ENCODE results near the gene ATP1B1. TPM values are rescaled to one million over a fixed set of nuclear protein-coding genes. Genes with fewer than 3 reads are reported as not detected.

The ATP1B1 gene
- total RNA-seq, 1 experiment from 2014 or later = 20.2 TPM

GRCh38 chr1:169086603-169087455, 19.7 kb upstream of the ATP1B1 start:
- ChIA-PET CTCF (no interaction called here), POLR2A (ENCODE audit: low non-redundant PET) (no interaction called here)
- intact Hi-C loops (cut with micrococcal nuclease; ENCODE audit: unreplicated experiment) = no loop called here
- Histone ChIP-seq H3K9me3 (ENCODE audit: low read depth, low read length, poor library complexity, severe bottlenecking) (no peaks in the 10 kb centered on the region), H3K27me3 (replicated peaks; ENCODE audit: insufficient read depth, low read depth, low read length, poor library complexity) (no peaks in the 10 kb centered on the region), H3K4me3 (ENCODE audit: low read depth, low read length, poor library complexity, severe bottlenecking) (no peak overlapping the region), H3K27ac (ENCODE audit: low read depth, low read length, poor library complexity, severe bottlenecking) (no peak overlapping the region), H3K36me3 (ENCODE audit: insufficient read depth, low read length, poor library complexity, severe bottlenecking) (no peaks in the 10 kb centered on the region), H3K4me1 (ENCODE audit: insufficient read depth, low read length, poor library complexity, severe bottlenecking) (no peaks in the 10 kb centered on the region)
- no TSS peak for BruUV-seq (replicated peaks)
- TF ChIP-seq EZH2 (IDR thresholded peaks at IDR 0.05; ENCODE audit: borderline replicate concordance, low read depth, low read length, poor library complexity, severe bottlenecking) = no peak
- TF ChIP-seq CTCF (conservative IDR thresholded peaks at IDR 0.05; ENCODE audit: low read depth, low read length) = no peak
- DNase-seq (ENCODE audit: low spot score) = no peak

GRCh38 chr1:169087876-169088275, 18.6 kb upstream of the ATP1B1 start:
- ChIA-PET POLR2A (ENCODE audit: low non-redundant PET) (no interaction called here), CTCF (no interaction called here)
- intact Hi-C loops (cut with micrococcal nuclease; ENCODE audit: unreplicated experiment) = no loop called here
- no peaks in the 10 kb centered on the region for H3K27me3 ChIP-seq (replicated peaks; ENCODE audit: insufficient read depth, low read depth, low read length, poor library complexity)
- DNase-seq (ENCODE audit: low spot score) = no peak
- H3K9me3 ChIP-seq (ENCODE audit: low read depth, low read length, poor library complexity, severe bottlenecking) = no peaks in the 10 kb centered on the region
- TF ChIP-seq CTCF (conservative IDR thresholded peaks at IDR 0.05; ENCODE audit: low read depth, low read length) (no peak), EZH2 (IDR thresholded peaks at IDR 0.05; ENCODE audit: borderline replicate concordance, low read depth, low read length, poor library complexity, severe bottlenecking) (no peak)
- H3K36me3 ChIP-seq (ENCODE audit: insufficient read depth, low read length, poor library complexity, severe bottlenecking) = no peaks in the 10 kb centered on the region
- H3K27ac ChIP-seq (ENCODE audit: low read depth, low read length, poor library complexity, severe bottlenecking) = no peak overlapping the region
- no TSS peak for BruUV-seq (replicated peaks)
- no peaks in the 10 kb centered on the region for H3K4me1 ChIP-seq (ENCODE audit: insufficient read depth, low read length, poor library complexity, severe bottlenecking)
- no peak overlapping the region for H3K4me3 ChIP-seq (ENCODE audit: low read depth, low read length, poor library complexity, severe bottlenecking)

DNA sequence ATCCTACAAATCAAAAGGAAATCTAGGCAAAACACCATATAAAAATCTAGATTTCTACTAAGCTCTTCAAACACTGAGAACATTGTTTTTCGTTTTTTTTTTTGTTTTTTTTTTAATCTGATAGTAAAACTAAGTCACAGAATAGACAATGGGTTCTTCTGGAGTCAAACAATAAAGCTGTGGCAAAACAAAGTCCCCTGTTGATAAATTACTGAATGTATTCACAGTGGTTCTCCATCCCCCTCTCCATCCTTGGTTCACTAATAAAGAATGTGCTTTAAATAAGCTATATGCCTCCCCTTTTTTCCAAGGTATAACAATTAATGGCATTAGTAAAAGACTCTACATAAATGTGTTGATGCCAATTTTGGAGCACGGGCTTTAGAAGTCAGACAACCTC, 16.7 kb upstream of the ATP1B1 start:
- TF ChIP-seq CTCF (conservative IDR thresholded peaks at IDR 0.05; ENCODE audit: low read depth, low read length) = no peak
- no peak for TF ChIP-seq EZH2 (IDR thresholded peaks at IDR 0.05; ENCODE audit: borderline replicate concordance, low read depth, low read length, poor library complexity, severe bottlenecking)
- DNase-seq (ENCODE audit: low spot score) = no peak
- Histone ChIP-seq H3K9me3 (ENCODE audit: low read depth, low read length, poor library complexity, severe bottlenecking) (no peaks in the 10 kb centered on the region), H3K4me1 (ENCODE audit: insufficient read depth, low read length, poor library complexity, severe bottlenecking) (no peaks in the 10 kb centered on the region), H3K27me3 (replicated peaks; ENCODE audit: insufficient read depth, low read depth, low read length, poor library complexity) (no peaks in the 10 kb centered on the region), H3K4me3 (ENCODE audit: low read depth, low read length, poor library complexity, severe bottlenecking) (no peak overlapping the region), H3K27ac (ENCODE audit: low read depth, low read length, poor library complexity, severe bottlenecking) (no peak overlapping the region), H3K36me3 (ENCODE audit: insufficient read depth, low read length, poor library complexity, severe bottlenecking) (no peaks in the 10 kb centered on the region)
- no TSS peak for BruUV-seq (replicated peaks)
- intact Hi-C loops (cut with micrococcal nuclease; ENCODE audit: unreplicated experiment) = no loop called here
- ChIA-PET POLR2A (ENCODE audit: low non-redundant PET) (no interaction called here), CTCF (no interaction called here)

Data from A673 (cell line).